Measurements from ENCODE around the gene TNPO1.

Gene TNPO1

DNA sequence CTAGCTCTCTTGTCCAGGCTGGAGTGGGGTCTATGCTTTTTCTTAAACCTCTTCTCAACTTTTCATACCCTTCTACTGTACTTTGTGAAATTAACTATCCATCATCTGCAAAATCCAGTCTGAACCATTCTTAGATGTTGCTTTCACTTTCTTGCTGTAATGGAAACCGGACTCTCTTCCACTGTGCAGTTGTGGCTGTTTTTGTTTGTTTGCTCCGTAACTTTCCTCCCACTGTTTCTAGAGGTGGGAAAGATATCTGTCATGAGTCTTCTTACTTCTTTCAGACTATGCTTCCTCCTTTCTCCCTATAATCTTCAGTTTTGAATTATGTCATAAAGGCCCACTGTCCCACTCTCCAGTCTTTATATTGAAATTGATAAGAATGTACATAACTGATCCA is 6.5 kb downstream of the TNPO1 start:
- H3K4me1 ChIP-seq (ENCODE audit: control insufficient read depth, insufficient read depth, low read length) = peaks cover 7% of the 10 kb centered on the region

GRCh38 chr5:72829707-72830106 is 13.2 kb downstream of the TNPO1 start:
- H3K4me3 ChIP-seq (ENCODE audit: low read length) = no peak overlapping the region
- no peaks in the 10 kb centered on the region for H3K36me3 ChIP-seq (ENCODE audit: control insufficient read depth, insufficient read depth, low read length)
- H3K27me3 ChIP-seq (ENCODE audit: control insufficient read depth, insufficient read depth, low read length) = no peaks in the 10 kb centered on the region
- no peaks in the 10 kb centered on the region for H3K4me1 ChIP-seq (ENCODE audit: control insufficient read depth, insufficient read depth, low read length)
- H3K9me3 ChIP-seq (ENCODE audit: control insufficient read depth, low read length) = no peaks in the 10 kb centered on the region
- no peak overlapping the region for H3K9ac ChIP-seq (ENCODE audit: low read length)

More for the DNA sequence above, 6.5 kb downstream of the TNPO1 start:
- Histone ChIP-seq H3K9ac (ENCODE audit: low read length) (no peak overlapping the region), H3K9me3 (ENCODE audit: control insufficient read depth, low read length) (no peaks in the 10 kb centered on the region), H3K4me3 (ENCODE audit: low read length) (no peak overlapping the region), H3K36me3 (ENCODE audit: control insufficient read depth, insufficient read depth, low read length) (no peaks in the 10 kb centered on the region), H3K27me3 (ENCODE audit: control insufficient read depth, insufficient read depth, low read length) (no peaks in the 10 kb centered on the region)

- H3K9me3 ChIP-seq (ENCODE audit: control insufficient read depth, low read length) = no peaks in the 10 kb centered on the region
- H3K4me3 ChIP-seq (ENCODE audit: low read length) = no peak overlapping the region
- H3K4me1 ChIP-seq (ENCODE audit: control insufficient read depth, insufficient read depth, low read length) = no peaks in the 10 kb centered on the region
- H3K27me3 ChIP-seq (ENCODE audit: control insufficient read depth, insufficient read depth, low read length) = no peaks in the 10 kb centered on the region
- no peak overlapping the region for H3K9ac ChIP-seq (ENCODE audit: low read length)
- no peaks in the 10 kb centered on the region for H3K36me3 ChIP-seq (ENCODE audit: control insufficient read depth, insufficient read depth, low read length)
These were observed 13.9 kb downstream of the TNPO1 start for GRCh38 chr5:72830362-72830761.

DNA sequence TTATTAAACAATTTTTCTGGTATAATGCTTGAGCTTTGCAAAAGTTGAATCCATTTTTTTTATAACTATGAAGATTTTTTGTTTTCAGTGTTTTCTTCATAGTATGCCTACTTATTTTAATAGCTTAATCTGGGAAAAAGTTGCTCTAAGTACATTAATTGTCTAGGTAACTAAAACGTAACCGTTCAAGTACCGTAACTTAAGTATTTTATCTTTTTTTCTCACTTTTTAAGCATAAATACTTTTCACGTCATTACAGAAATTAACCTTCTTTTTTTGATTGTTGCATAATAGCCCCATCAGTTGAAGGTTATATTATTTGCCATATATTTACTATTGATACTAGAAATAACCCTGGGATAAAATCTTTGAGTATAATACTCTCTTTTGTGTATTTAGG is 15.2 kb downstream of the TNPO1 start:
- H3K27me3 ChIP-seq (ENCODE audit: control insufficient read depth, insufficient read depth, low read length) = no peaks in the 10 kb centered on the region
- H3K4me1 ChIP-seq (ENCODE audit: control insufficient read depth, insufficient read depth, low read length) = no peaks in the 10 kb centered on the region
- no peak overlapping the region for H3K4me3 ChIP-seq (ENCODE audit: low read length)
- H3K36me3 ChIP-seq (ENCODE audit: control insufficient read depth, insufficient read depth, low read length) = no peaks in the 10 kb centered on the region
- no peaks in the 10 kb centered on the region for H3K9me3 ChIP-seq (ENCODE audit: control insufficient read depth, low read length)
- H3K9ac ChIP-seq (ENCODE audit: low read length) = no peak overlapping the region

DNA sequence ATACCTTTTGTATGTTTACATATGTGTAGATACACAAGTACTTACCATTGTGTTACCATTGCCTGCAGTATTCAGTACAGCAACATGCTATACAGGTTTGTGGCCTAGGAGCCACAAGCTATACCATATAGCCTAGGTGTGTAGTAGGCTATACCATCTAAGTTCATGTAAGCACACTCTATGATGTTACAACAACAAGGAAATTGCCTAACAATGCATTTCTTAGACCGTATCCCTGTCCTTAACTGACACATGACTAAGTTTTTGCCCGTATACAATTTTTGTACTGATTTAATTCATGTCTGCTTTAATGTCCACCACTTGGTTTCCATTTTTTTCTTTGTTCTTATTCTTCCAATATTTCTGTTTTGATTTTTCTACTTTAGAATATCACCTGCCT is 18.5 kb downstream of the TNPO1 start:
- Histone ChIP-seq H3K9ac (ENCODE audit: low read length) (no peak overlapping the region), H3K27me3 (ENCODE audit: control insufficient read depth, insufficient read depth, low read length) (no peaks in the 10 kb centered on the region), H3K36me3 (ENCODE audit: control insufficient read depth, insufficient read depth, low read length) (no peaks in the 10 kb centered on the region), H3K9me3 (ENCODE audit: control insufficient read depth, low read length) (no peaks in the 10 kb centered on the region), H3K4me3 (ENCODE audit: low read length) (no peak overlapping the region), H3K4me1 (ENCODE audit: control insufficient read depth, insufficient read depth, low read length) (peaks cover 14% of the 10 kb centered on the region)

- no peaks in the 10 kb centered on the region for H3K27me3 ChIP-seq (ENCODE audit: control insufficient read depth, insufficient read depth, low read length)
- H3K4me1 ChIP-seq (ENCODE audit: control insufficient read depth, insufficient read depth, low read length) = peaks cover 14% of the 10 kb centered on the region
- H3K9ac ChIP-seq (ENCODE audit: low read length) = no peak overlapping the region
- no peak overlapping the region for H3K4me3 ChIP-seq (ENCODE audit: low read length)
- H3K9me3 ChIP-seq (ENCODE audit: control insufficient read depth, low read length) = no peaks in the 10 kb centered on the region
- H3K36me3 ChIP-seq (ENCODE audit: control insufficient read depth, insufficient read depth, low read length) = no peaks in the 10 kb centered on the region
These were observed 19.2 kb downstream of the TNPO1 start for GRCh38 chr5:72835633-72836032.

- Histone ChIP-seq H3K9me3 (ENCODE audit: control insufficient read depth, low read length) (no peaks in the 10 kb centered on the region), H3K9ac (ENCODE audit: low read length) (no peak overlapping the region), H3K4me3 (ENCODE audit: low read length) (no peak overlapping the region), H3K4me1 (ENCODE audit: control insufficient read depth, insufficient read depth, low read length) (peaks cover 14% of the 10 kb centered on the region), H3K27me3 (ENCODE audit: control insufficient read depth, insufficient read depth, low read length) (no peaks in the 10 kb centered on the region), H3K36me3 (ENCODE audit: control insufficient read depth, insufficient read depth, low read length) (no peaks in the 10 kb centered on the region)
These were observed 20.3 kb downstream of the TNPO1 start for GRCh38 chr5:72836810-72837209.

- H3K36me3 ChIP-seq (ENCODE audit: control insufficient read depth, insufficient read depth, low read length) = no peaks in the 10 kb centered on the region
These were observed 21.1 kb downstream of the TNPO1 start for GRCh38 chr5:72837524-72838096.

GRCh38 chr5:72840041-72840440 is 23.6 kb downstream of the TNPO1 start:
- Histone ChIP-seq H3K4me1 (ENCODE audit: control insufficient read depth, insufficient read depth, low read length) (peaks cover 23% of the 10 kb centered on the region), H3K27me3 (ENCODE audit: control insufficient read depth, insufficient read depth, low read length) (no peaks in the 10 kb centered on the region), H3K9me3 (ENCODE audit: control insufficient read depth, low read length) (no peaks in the 10 kb centered on the region), H3K9ac (ENCODE audit: low read length) (no peak overlapping the region), H3K36me3 (ENCODE audit: control insufficient read depth, insufficient read depth, low read length) (no peaks in the 10 kb centered on the region), H3K4me3 (ENCODE audit: low read length) (no peak overlapping the region)

More at GRCh38 chr5:72837524-72838096, 21.1 kb downstream of the TNPO1 start:
- Histone ChIP-seq H3K4me3 (ENCODE audit: low read length) (no peak overlapping the region), H3K9ac (ENCODE audit: low read length) (no peak overlapping the region), H3K27me3 (ENCODE audit: control insufficient read depth, insufficient read depth, low read length) (no peaks in the 10 kb centered on the region), H3K4me1 (ENCODE audit: control insufficient read depth, insufficient read depth, low read length) (peaks cover 21% of the 10 kb centered on the region), H3K9me3 (ENCODE audit: control insufficient read depth, low read length) (no peaks in the 10 kb centered on the region)

DNA sequence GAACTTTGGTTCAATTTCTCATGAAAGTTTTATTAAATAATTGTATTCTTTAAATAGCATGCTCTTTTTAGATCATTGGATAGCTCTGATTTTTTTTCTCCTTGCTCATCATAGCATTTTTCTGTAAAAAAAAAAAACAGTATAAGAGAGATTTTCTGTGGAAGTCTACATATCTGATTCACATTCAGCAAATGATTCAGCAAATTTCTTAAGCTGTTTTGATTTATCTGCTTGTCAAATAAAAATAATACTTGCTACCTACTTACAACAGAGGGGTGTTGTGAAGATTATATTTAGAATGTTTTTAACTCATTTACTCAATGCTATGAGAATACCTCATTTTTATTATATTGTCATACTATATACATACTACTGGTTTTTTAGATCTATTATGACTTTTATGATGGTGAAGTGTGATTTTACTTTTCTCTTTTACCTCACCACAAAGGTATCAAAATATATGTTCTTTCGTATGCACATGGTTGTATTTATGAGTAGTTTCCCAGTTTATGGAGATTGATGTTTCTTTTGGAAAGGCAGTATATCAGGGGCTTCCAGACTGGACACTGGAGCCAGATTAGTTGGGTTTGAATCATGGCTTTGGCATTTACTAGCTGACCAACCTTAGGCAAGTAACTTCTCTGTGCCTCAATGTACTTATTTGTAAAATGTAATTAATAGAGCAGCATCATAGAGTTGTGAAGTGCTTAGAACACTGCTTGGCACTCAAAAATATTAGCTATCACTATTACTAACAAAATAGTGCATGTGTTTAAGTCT is 25.5 kb downstream of the TNPO1 start:
- no peaks in the 10 kb centered on the region for H3K27me3 ChIP-seq (ENCODE audit: control insufficient read depth, insufficient read depth, low read length)
- no peaks in the 10 kb centered on the region for H3K36me3 ChIP-seq (ENCODE audit: control insufficient read depth, insufficient read depth, low read length)
- H3K9me3 ChIP-seq (ENCODE audit: control insufficient read depth, low read length) = no peaks in the 10 kb centered on the region
- no peak overlapping the region for H3K4me3 ChIP-seq (ENCODE audit: low read length)
- H3K9ac ChIP-seq (ENCODE audit: low read length) = no peak overlapping the region
- peaks cover 23% of the 10 kb centered on the region for H3K4me1 ChIP-seq (ENCODE audit: control insufficient read depth, insufficient read depth, low read length)

DNA sequence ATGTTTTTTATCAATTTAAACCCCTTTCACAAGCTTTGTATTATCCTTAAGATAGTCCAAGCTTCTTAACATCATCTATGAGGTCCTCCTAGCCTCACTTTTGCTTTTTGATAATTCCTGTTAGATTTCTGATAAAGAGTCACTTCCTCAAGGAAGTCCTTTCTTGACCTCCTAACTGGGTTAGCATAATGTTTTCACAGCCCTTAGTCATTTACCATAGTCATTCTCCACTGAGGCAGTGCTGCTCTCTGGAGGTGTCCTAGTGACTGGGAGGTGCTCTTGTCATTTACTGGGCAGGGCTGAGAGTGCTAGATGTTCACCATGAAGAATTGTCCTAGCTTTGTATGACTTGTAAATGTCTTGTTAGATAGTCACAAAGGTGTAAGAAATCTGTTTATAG is 26.4 kb downstream of the TNPO1 start:
- no peaks in the 10 kb centered on the region for H3K36me3 ChIP-seq (ENCODE audit: control insufficient read depth, insufficient read depth, low read length)
- no peak overlapping the region for H3K9ac ChIP-seq (ENCODE audit: low read length)
- H3K9me3 ChIP-seq (ENCODE audit: control insufficient read depth, low read length) = no peaks in the 10 kb centered on the region
- peaks cover 31% of the 10 kb centered on the region for H3K4me1 ChIP-seq (ENCODE audit: control insufficient read depth, insufficient read depth, low read length)
- H3K27me3 ChIP-seq (ENCODE audit: control insufficient read depth, insufficient read depth, low read length) = no peaks in the 10 kb centered on the region
- H3K4me3 ChIP-seq (ENCODE audit: low read length) = no peak overlapping the region

DNA sequence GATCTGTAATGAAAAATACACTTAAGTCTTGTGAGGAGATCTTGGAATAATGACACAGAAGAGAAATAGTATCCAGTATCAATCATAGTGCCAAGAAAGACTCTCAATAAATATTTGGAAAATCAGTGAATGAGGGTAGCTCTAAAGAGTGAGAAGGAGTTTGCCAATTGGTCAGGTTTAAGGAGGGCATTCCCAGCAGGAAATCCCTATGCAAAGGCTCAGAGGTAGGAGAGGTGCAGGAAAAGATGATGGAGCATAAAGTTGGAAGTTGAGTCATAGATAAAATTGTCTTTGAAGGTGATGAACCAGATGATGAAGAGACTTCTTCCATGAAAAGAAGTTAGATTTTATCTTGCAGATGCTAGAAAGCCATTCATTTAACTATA is 27.8 kb downstream of the TNPO1 start:
- H3K27me3 ChIP-seq (ENCODE audit: control insufficient read depth, insufficient read depth, low read length) = no peaks in the 10 kb centered on the region
- H3K9ac ChIP-seq (ENCODE audit: low read length) = no peak overlapping the region
- H3K4me3 ChIP-seq (ENCODE audit: low read length) = no peak overlapping the region
- H3K9me3 ChIP-seq (ENCODE audit: control insufficient read depth, low read length) = no peaks in the 10 kb centered on the region
- no peaks in the 10 kb centered on the region for H3K36me3 ChIP-seq (ENCODE audit: control insufficient read depth, insufficient read depth, low read length)
- H3K4me1 ChIP-seq (ENCODE audit: control insufficient read depth, insufficient read depth, low read length) = peaks cover 20% of the 10 kb centered on the region

All from mucosa of stomach (tissue), 1 donor.